GM18861 (cell line): Measurements from ENCODE around the gene FBH1.
"Not testable (repeated sequence)": the region's sequence is repeated elsewhere in the genome, so short reads cannot be mapped to it uniquely, and the experiment has no call there.

Source experiments
- ATAC-seq: cut with Tn5 transposase; IDR thresholded peaks from one replicate; pipeline ENCODE4 v1.9.1; 2021; ENCODE audit not compliant: unreplicated experiment

The FBH1 gene

DNA sequence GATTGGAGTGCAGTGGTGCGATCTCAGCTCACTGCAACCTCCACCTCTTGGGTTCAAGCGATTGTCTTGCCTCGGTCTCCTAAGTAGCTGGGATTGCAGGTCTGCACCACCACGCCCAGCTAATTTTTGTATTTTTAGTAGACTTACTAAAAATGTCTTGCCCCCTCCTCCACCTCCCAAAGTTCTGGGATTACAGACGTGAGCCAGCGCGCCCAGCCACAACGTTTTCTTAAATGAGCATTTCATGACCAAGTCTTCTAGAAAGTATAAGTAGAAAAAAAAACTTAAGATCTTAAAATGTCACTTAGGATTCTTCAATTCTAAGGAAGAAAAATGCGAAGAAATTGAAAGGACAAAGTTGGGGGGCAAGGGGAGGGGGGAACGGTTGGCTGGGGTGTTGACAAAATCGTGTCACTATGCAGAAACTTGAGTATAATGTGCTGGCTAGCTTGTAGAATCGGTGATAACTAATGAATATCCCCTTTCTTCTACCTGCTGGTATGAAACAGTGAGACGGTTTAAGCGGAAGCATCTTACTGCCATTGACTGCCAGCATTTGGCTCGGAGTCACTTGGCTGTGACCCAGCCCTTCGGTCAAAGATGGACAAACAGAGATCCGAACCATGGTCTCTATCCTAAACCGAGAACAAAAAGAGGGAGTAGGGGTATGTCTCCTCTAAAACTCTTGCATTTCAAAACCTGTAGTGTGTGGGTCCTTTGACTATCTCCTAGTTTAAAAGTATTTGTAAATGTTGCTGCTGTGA lies 12.7 kb downstream of the FBH1 start:
- no peak for ATAC-seq

DNA sequence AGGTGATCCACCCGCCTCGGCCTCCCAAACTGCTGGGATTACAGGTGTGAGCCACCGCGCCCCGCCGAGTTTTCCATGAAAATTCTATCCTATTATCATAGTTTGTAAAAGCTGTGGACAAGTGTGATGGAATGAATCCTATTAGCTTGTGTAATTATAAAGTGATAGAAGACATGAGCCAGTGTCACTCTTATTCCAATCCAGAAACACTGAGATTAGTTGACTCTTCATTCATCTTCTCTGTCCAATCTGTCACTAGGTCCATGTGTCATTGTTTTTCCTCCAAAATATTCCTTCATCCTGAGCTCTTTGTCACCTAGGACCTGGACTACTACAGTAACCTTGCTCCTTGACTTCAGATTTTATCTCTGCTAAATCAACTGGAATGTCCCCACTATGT lies 13.5 kb downstream of the FBH1 start:
- no peak for ATAC-seq

DNA sequence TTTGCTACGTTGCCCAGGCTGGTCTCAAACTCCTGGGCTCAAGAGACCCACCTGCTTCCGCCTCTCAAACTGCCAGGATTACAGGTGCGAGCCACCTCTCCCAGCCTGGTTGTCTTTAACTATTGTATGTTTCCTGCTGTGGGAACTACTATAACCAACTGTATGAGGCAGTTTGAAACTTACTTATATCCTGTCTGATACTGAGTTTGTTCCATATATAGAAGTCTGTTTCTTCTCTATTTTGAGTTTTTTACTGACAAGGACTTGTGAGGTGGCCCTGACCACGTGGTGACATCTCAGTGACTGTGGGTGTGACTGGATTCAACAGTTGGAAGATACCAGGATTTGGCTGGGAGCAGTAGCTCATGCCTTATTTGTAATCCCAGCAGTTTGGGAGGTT lies 14.2 kb downstream of the FBH1 start:
- ATAC-seq: peak; percentile 99

DNA sequence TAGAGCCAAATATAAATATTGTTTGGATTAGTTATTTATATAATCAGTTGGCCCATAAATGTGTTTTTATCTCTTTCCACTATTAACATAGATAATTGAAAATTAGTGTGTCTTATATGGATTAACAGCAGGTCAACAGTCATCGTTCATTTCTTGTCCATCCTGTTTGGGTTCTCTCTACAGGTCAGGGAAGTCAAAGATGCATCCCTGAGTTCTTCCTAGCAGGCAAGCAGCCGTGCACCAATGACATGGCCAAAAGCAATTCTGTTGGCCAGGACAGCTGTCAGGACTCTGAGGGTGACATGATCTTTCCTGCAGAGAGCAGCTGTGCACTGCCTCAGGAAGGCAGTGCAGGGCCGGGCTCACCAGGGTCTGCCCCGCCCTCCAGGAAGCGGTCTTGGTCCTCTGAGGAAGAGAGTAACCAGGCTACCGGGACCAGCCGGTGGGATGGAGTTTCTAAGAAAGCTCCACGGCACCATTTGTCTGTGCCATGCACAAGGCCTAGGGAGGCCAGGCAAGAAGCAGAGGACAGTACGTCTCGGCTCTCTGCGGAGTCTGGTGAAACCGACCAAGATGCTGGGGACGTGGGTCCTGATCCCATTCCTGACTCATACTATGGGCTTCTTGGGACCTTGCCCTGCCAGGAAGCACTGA lies 15.9 kb downstream of the FBH1 start:
- no peak for ATAC-seq

DNA sequence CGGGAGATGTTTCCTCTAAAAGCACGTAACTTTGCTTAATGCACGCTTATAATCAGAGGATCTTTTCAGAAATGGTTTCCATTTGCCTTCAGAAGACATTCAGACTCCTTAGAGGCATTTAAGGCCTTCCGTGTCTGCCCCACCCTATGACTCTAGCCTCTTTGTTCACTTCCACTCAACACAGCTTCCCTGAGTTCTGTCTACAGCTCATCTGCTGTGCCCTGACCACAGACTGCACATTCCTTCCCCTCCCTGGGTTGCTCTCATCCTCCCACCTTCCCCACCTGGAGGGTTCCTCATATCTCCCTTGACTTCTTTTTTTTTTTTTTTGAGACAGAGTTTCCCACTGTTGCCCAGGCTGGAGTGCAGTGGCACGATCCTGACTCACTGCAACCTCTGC lies 16.6 kb downstream of the FBH1 start:
- ATAC-seq: no peak

DNA sequence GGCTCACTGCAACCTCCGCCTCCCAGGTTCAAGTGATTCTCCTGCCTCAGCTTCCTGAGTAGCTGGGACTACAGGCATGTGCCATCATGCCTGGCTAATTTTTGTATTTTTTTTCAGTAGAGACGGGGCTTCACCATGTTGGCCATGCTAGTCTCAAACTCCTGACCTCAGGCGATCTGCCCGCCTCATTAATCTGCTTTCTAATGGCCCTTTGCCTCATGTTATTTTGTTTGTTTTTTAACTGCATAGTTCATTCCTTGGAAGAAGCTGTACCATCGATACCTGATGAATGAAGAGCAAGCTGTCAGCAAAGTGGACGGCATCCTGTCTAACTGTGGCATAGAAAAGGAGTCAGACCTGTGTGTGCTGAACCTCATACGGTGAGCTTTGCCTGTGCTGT lies 18.6 kb downstream of the FBH1 start:
- not testable (repeated sequence) for ATAC-seq

DNA sequence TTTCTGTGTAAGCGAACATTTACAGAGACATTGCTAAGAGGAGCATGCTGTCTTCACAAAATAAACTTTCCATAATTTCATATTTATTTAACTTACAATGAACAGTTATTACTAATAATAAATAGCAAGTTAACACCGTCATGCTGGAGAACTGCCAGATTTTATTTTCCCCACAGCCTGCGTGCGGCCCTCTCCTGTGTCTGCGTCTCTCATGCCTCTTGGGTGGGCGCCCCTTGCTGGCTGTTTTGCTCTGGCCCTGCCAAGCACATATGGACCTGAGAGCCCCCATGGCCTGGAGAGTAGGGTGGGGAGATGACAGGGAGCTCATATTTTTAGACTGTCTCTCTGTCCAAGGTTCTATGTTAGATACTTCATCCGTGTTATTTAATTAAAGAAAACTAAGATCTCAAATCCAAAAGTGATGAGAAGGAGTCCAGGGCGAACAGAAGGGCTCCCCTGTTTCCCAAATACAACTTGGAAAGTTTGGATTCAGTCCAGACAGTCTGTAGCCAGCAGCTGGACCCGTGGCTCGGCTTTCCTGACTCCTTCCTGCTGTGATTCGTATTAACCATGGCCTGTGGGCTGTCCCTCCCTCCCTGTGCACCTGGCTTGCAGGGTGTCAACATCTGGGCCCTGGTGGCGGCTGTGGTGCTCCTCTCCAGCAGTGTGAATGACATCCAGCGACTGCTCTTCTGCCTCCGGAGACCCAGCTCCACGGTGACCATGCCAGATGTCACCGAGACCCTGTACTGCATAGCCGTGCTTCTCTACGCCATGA lies 20.5 kb downstream of the FBH1 start:
- no peak for ATAC-seq

DNA sequence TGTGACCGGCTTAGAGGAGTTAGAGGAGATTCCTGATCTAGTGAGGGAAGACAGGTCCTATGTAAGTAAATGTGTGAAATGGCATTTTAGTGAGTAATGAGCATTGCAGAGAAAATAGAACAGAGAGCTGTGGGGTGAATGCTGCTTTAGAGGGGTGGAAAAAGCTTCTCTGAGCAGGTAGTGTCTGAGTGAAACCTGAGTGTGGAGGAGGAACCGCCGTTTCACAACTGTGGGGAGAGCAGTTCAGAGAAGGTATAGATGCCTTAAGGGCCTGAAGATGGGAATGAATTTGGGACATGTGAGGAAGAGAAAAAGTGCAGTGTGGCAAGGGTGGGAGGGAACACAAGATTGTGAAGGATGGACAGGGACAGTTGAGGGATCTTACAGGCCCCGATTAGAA lies 21.6 kb downstream of the FBH1 start:
- no peak for ATAC-seq

DNA sequence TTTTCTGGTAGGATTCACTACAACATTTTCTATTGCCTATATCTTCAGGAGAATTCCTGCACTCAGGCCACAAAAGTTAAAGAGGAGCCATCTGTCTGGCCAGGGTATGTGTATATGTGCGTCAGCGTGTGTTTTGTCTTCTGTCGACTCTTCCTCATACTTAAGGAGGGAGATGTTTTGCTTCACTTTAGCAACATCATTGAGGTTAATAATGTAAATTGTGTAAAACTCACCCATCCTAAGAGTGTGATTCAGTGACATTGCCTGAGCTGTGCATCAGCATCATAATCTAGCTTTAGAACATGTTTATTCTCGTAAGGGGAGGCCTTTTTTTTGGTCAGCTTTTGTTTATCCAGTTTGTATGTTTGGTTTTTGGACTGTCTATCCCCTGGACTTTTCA lies 23.7 kb downstream of the FBH1 start:
- ATAC-seq: no peak

DNA sequence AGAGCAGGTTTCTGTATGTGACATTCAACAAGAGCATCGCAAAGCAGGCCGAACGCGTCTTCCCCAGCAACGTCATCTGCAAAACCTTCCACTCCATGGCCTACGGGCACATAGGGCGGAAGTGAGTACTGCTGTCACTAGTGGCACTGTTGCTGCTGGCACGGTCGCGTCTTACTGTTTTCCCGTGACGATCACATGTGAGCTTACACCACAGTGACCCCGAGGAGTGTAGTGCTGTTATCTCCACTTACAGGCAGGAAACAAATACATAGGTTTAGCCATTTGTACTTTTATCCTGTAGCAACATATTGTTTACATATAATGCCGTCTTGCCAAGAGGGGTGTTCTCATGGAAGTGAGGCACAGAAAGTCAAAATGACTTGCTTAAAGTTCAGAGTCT lies 25.4 kb downstream of the FBH1 start:
- ATAC-seq: no peak

DNA sequence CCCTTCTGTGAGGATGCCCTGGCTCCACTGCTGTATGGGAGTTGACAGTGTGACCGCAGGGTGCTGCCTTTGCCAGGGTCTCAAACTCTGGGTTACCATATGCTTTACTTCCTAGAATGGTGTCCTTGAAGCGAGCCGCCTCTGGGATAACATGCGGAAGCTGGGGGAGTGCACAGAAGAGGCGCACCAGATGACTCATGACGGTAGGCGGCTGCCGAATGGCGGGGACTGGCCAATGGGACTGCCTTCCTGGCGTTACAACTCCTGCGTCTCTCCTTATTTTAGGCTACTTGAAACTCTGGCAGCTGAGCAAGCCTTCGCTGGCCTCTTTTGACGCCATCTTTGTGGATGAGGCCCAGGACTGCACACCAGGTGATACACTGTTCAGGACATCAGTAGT lies 27.3 kb downstream of the FBH1 start:
- ATAC-seq: no peak

DNA sequence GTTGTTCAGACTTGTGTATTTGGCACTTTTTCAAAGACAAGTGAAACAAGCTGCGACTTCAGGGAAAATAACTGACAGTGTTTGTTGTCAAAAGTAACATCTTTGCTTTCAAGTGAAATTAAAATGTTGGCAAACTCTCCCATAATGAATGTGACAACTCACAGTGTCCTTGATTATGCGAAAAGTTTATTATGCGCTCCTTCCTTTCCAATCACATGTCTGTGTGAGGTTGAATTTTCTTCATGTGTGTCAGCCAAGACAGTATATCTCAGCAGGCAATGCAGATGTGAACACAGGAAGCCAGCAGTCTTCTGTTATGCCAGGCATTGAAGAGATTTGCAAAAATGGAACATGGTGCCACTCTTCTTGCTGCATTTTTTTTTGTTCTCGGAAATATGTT lies 28.7 kb downstream of the FBH1 start:
- ATAC-seq: no peak

DNA sequence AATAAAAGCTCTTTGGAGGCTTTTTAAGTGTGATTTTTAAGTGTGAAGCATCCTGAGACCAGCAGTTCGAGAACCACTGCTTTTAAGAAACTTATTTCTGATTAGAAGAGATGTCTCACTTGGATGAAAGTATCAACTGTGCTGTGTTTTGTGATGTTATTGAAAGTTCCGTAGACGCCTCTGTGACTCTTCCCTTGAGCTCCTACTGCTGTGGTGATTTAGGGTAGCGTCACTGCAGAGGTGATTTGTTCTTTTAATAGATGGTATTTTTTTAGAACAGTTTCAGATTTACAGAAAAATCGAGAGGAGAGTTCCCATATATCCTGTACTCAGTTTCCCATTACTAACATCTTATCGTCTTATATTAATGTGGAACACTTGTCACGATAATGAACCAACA lies 29.5 kb downstream of the FBH1 start:
- ATAC-seq: no peak

DNA sequence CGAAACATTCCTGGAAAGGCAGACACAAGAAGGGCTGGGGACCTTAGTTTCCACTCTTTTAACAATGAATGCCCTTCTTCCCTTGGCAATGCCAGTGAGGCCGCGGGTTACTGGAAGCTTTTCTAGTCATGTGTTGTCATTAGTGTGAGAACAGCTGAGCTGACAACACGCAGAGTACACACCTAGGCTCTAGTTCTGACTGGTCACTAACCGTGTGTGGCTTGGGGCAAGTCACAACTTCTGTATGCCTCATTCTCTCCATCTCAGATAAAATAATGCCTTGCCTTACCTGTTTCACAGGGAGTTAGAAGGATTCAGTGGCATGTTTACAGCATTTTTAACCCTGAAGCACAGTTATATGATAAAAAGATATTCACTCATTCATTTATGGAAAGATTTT lies 31.7 kb downstream of the FBH1 start:
- no peak for ATAC-seq

DNA sequence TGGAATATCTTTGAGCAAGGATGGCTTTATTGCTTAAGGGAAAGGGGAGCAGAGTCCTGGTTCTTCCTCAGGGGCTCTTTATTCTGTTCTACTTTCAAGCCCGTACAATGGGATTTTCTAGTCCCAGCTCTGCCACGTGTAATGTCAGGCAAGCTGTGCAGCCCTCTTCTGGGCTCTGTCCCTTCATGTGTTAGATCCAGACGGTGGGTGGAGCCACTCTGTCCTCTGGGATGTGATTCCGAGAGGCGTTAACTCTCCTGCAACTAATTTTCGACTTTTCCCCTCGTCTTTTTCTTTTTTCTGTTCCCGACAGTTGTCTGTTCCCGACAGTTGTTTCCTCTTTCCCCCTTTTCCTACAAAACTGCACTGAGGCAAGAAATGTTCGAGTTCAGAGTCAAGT lies 34.8 kb downstream of the FBH1 start:
- no peak for ATAC-seq

DNA sequence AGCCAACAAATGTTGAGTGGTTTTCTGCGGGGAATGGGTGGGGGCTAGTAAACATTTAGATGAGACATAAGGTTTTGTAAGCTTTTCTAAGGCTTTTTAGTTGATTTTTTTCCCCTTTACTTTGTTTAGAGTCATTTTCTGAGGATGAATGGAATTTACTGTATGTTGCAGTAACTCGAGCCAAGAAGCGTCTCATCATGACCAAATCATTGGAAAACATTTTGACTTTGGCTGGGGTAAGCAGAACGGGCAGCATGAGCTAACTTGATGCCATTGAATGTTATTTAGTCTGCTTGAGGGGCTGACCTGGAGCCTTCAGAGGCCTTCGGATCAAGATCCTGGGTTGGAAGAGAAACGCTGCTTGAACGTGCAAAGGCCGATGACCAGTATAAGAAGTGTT lies 37.3 kb downstream of the FBH1 start:
- ATAC-seq: no peak

DNA sequence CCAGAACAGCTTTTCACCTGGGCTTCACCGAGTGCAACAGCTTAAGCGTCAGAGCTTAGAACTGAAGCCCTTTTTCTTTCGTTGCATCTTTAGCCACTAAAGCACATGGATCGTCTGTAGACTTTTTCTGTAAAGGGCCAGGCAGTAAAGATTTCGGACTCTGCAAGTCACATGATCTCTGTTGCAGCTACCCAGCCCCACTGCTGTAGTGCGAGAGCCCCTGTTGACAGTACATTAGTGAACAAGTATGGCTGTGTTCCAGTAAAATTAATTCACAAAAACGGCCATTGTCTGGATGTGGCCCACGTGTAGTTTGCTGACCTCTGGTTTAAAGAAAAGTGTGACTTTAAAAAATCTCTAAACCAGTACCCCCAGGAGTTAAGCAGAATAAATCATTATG lies 39.4 kb downstream of the FBH1 start:
- no peak for ATAC-seq

DNA sequence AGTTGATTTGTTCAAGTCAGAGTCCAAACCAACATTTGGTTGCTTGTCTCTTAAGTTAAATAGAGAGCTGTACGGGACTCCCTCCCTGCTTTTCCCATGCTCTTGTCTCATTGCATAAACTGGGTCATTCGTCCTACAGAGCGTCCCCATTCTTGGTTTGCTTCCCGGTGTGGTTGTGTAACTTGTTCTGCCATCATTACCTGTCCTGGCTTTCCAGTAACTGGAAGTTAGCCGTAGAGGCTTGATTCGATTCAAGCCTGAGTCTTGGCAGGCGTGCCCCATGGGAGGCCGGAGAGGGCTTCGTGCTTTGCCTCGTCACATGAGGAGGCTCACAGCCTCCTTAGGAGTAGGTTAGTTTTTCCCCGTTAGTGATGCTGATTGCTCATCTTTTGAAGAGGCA lies 40.2 kb downstream of the FBH1 start:
- ATAC-seq: no peak

DNA sequence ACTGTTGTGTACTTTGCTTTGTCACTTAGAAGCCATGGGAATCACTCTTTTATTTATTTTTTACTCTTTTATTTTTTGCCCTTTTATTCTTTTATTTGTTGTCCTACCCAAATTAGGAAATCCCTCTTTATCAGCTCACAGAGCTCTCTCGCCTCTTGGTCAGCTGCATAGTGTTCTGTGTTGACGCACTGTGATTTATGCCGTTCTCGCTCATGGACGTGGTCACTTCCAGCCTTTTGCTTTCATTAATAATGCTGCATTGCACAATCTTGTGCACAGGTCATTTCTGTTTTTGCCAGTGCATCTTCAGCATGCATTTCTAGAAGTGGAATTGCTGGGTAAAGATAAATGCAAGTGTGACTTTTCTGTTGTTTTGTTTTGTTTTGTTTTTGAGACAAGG lies 42.3 kb downstream of the FBH1 start:
- no peak for ATAC-seq

DNA sequence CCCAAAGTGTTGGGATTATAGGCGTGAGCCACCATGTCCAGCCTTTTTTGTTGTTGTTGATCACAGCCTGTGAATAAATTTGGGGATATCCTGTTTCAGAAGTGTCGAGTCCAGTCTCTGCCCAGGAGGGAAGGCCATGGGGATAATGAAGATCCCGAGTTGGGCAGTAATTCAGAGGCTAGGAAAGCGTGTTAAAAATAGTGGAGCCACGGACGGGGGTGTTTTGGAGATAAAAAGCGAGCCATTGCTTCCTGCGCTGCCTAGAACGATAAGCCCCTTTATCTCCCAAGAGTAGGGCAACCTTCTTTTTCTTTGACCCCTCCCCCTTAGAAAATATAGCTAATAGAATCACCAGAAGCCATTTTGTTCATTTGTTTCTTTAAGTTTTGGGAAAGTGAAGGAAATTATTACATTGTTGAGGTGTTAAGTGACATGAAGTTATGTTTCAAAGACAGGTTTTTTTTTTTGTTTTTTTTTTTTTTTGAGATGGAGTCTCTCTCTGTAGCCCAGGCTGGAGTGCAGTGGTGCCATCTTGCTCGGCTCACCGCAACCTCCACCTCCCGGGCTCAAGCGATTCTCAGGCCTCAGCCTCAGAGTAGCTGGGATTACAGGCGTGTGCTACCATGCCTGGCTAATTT lies 44.0 kb downstream of the FBH1 start:
- no peak for ATAC-seq

DNA sequence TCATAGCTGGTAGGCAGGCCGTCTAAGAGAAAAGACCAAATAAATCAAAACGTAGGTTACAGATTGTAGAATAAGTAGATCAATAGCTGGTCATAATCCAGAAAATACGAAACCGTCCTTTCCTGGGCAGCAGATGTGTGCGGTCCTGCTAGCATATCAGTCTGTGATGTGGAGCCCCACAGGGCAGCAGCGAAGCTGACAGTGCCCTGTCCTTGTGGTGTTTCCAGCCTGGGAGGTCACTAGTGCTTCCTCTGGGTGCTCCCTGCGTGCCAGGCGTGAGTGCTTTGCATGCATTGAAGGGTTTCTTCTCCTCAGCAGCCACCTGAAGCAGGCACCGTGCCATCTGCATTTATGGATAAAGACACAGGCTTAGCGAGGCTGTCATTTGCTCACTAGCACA lies 45.6 kb downstream of the FBH1 start:
- ATAC-seq: no peak

DNA sequence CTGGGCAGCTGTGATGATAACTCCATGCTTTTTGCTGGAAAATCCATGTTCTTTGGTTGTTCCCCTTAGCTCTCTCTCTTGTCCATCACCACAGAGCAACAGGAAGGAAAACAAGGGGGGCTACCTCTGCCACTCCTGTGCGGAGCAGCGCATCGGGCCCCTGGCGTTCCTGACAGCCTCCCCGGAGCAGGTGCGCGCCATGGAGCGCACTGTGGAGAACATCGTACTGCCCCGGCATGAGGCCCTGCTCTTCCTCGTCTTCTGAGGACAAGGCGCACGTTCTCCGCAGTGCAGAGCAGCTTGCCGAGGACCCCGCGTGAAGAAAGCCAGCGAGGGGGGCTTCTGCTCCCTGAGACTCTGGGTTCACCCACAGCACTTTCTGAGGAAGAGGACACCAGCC lies 47.0 kb downstream of the FBH1 start:
- no peak for ATAC-seq
